ENCODE data around the gene ANXA6. TPM values are rescaled to one million over a fixed set of nuclear protein-coding genes. Genes with fewer than 3 reads are reported as not detected.
"Not testable (repeated sequence)": the region's sequence is repeated elsewhere in the genome, so short reads cannot be mapped to it uniquely, and the experiment has no call there.

The ANXA6 gene
- 222 TPM for total RNA-seq
- long read RNA-seq, transcript ANXA6-201 (26 exons, 2,593 nt): major isoform, 242 of 306 reads
- long read RNA-seq, partial matches to known transcripts: 16 of 306 reads
- long read RNA-seq, other reads (novel, unspliced or antisense): 46 of 306 reads

- ATAC-seq (peak; percentile 99), DNase-seq (ENCODE audit: missing footprints) (peak; percentile 96)
- intact Hi-C loops (cut with DNase I): loop anchor here (5.0 kb wide), 1 partner anchor 65 kb away; the partner anchor contains the start of gene CCDC69
Measured at GRCh38 chr5:151157426-151158286, at the start of gene ANXA6. Gene ANXA6 (minus strand): TSS chr5:151157779. CDS start chr5:151147901, 9,878 bp downstream.

- no peak for ATAC-seq
- intact Hi-C loops (cut with DNase I): no loop called here
- DNase-seq (ENCODE audit: missing footprints): peak; percentile 58
Measured at GRCh38 chr5:151205411-151205810, 47.8 kb upstream of the ANXA6 start.

- intact Hi-C loops (cut with DNase I): no loop called here
- DNase-seq (ENCODE audit: missing footprints) (no peak), ATAC-seq (no peak)
Measured at GRCh38 chr5:151204051-151204450, 46.5 kb upstream of the ANXA6 start.

GRCh38 chr5:151202381-151203139, 45.0 kb upstream of the ANXA6 start:
- ATAC-seq (peak; percentile 52), DNase-seq (ENCODE audit: missing footprints) (no peak)
- intact Hi-C loops (cut with DNase I): no loop called here

GRCh38 chr5:151200913-151201595, 43.5 kb upstream of the ANXA6 start:
- intact Hi-C loops (cut with DNase I): no loop called here
- ATAC-seq (no peak), DNase-seq (ENCODE audit: missing footprints) (no peak)

- ATAC-seq (no peak), DNase-seq (ENCODE audit: missing footprints) (no peak)
- intact Hi-C loops (cut with DNase I): no loop called here
Measured at GRCh38 chr5:151199581-151200185, 42.1 kb upstream of the ANXA6 start.

- no peak for ATAC-seq
Measured at GRCh38 chr5:151198861-151199260, 41.3 kb upstream of the ANXA6 start.

GRCh38 chr5:151197291-151197600, 39.7 kb upstream of the ANXA6 start:
- DNase-seq (ENCODE audit: missing footprints); intact Hi-C loops (cut with DNase I); ATAC-seq: not testable (repeated sequence)

More at GRCh38 chr5:151198861-151199260, 41.3 kb upstream of the ANXA6 start:
- intact Hi-C loops (cut with DNase I): no loop called here
- no peak for DNase-seq (ENCODE audit: missing footprints)

GRCh38 chr5:151196556-151197290, 39.1 kb upstream of the ANXA6 start:
- DNase-seq (ENCODE audit: missing footprints): no peak
- intact Hi-C loops (cut with DNase I): no loop called here
- no peak for ATAC-seq

- DNase-seq (ENCODE audit: missing footprints): no peak
- ATAC-seq: no peak
- intact Hi-C loops (cut with DNase I): no loop called here
Measured at GRCh38 chr5:151195622-151196021, 38.0 kb upstream of the ANXA6 start.

- ATAC-seq (no peak), DNase-seq (ENCODE audit: missing footprints) (no peak)
- intact Hi-C loops (cut with DNase I): no loop called here
Measured at GRCh38 chr5:151192626-151193025, 35.0 kb upstream of the ANXA6 start.

GRCh38 chr5:151191661-151192060, 34.1 kb upstream of the ANXA6 start:
- DNase-seq (ENCODE audit: missing footprints): no peak
- intact Hi-C loops (cut with DNase I): no loop called here
- ATAC-seq: no peak

- ATAC-seq: no peak
- no peak for DNase-seq (ENCODE audit: missing footprints)
- intact Hi-C loops (cut with DNase I): no loop called here
Measured at GRCh38 chr5:151189151-151189550, 31.6 kb upstream of the ANXA6 start.

- intact Hi-C loops (cut with DNase I): no loop called here
- no peak for ATAC-seq
- no peak for DNase-seq (ENCODE audit: missing footprints)
Measured at GRCh38 chr5:151186538-151186937, 29.0 kb upstream of the ANXA6 start.

- no peak for ATAC-seq
- intact Hi-C loops (cut with DNase I): no loop called here
- no peak for DNase-seq (ENCODE audit: missing footprints)
Measured at GRCh38 chr5:151186052-151186451, 28.5 kb upstream of the ANXA6 start.

- no peak for ATAC-seq
- DNase-seq (ENCODE audit: missing footprints): no peak
- intact Hi-C loops (cut with DNase I): no loop called here
Measured at GRCh38 chr5:151184316-151185042, 26.9 kb upstream of the ANXA6 start.

- no peak for DNase-seq (ENCODE audit: missing footprints)
- no peak for ATAC-seq
- intact Hi-C loops (cut with DNase I): no loop called here
Measured at GRCh38 chr5:151183456-151184245, 26.1 kb upstream of the ANXA6 start.
